GM19463 (cell line): ENCODE measurements around the gene PFN3.
"Not testable (repeated sequence)": the region's sequence is repeated elsewhere in the genome, so short reads cannot be mapped to it uniquely, and the experiment has no call there.

Experiments
- ATAC-seq: cut with Tn5 transposase; IDR thresholded peaks from one replicate; pipeline ENCODE4 v1.9.1; 2021; ENCODE audit warnings: mild to moderate bottlenecking, moderate library complexity; ENCODE audit not compliant: unreplicated experiment

The PFN3 gene

DNA sequence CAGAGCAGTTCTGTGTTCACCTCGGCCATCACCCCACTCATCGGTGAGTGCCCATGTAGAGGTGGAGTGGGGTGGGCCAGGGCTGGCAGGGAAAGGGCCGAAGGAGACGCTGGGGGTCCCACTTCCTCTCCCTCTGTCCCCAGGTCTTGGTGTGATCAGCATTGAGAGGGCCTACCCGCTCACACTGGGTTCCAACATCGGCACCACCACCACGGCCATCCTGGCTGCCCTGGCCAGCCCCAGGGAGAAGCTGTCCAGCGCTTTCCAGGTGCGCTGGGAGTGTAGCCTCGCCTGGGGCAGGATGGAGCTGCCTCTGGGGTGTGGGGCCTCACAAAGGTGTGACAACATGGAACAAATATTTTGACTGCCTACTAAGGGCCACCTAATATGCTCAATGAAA lies 3.7 kb downstream of the PFN3 start:
- ATAC-seq, result no peak

DNA sequence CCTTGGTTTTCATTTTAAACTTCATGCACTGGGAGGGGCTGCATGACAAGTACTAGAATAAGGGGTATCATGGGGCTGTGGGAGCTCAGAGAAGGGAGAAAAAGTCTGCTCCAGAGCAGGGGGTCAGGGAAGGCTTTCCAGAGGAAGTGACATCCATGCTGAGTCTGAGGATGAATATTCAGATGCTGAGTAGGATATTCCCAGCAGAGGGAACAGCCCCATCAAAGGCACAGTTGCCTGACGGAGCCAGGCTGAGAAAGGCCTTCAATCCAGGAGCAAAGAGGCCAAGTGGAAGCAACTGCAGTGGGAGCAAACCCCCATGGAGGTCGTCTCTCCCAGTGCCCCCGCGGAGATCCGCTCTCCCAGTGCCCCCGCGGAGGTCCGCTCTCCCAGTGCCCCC lies 4.4 kb downstream of the PFN3 start:
- ATAC-seq, result no peak

DNA sequence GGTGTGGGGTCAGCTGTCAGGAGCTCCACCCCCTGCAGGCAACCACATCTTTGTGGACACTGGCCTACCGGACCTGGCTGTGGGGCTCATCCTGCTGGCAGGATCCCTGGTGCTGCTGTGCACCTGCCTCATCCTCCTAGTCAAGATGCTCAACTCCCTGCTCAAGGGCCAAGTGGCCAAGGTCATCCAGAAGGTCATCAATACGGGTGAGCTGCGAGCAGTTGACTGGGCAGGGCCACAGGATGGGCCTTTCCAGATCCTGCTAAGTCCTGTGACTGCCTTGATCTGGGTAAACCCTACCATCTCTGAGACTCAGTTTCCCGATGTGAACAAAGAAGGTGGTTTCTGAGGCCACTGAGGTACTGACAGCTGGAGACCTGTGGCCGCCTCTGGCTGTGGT lies 6.5 kb downstream of the PFN3 start:
- ATAC-seq, result no peak

DNA sequence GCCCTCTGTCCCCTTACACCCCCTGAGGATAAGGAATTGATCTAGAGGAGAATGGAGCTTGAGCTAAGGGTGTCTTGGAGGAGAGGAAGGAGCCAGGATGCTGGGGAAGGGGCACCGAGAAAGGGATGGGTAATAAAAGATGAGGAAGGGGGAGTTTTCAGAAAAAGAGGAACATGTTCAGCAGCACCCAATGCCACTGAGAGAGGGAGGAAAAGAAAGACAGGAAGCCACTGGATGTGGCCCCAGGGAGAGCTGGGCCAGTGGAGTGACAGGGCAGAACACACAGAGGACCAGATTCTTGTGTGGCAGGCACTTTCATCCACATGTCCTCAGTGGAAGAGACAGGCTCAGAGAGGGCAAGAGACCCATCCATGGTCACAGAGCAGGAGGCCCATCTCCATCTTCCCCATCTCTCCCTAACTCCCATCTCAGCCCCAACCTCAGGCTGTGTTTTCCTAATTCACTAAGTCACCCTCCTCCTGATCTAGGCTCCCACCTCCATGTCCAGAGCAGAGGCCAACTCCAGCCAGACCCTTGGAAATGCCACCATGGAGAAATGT lies 7.2 kb downstream of the PFN3 start:
- no peak for ATAC-seq

DNA sequence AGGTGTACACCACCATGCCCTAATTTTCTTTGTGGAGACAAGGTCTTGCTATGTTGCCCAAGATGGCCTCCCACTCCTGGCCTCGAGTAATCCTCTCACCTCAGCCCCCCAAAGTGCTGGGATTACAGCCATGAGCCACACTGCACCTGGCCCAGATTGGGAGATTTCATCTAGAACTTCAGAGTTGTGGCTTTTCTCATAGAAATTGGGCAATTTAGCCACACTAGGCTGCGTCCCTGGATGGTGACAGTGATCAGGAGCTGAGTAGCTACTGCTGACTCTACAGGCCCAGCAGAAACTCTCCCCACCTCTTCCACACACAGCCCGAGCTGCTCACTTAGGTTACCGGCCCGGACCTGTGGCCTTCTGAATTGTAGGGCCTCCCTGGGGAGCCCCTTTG lies 7.7 kb downstream of the PFN3 start:
- ATAC-seq, result no peak

DNA sequence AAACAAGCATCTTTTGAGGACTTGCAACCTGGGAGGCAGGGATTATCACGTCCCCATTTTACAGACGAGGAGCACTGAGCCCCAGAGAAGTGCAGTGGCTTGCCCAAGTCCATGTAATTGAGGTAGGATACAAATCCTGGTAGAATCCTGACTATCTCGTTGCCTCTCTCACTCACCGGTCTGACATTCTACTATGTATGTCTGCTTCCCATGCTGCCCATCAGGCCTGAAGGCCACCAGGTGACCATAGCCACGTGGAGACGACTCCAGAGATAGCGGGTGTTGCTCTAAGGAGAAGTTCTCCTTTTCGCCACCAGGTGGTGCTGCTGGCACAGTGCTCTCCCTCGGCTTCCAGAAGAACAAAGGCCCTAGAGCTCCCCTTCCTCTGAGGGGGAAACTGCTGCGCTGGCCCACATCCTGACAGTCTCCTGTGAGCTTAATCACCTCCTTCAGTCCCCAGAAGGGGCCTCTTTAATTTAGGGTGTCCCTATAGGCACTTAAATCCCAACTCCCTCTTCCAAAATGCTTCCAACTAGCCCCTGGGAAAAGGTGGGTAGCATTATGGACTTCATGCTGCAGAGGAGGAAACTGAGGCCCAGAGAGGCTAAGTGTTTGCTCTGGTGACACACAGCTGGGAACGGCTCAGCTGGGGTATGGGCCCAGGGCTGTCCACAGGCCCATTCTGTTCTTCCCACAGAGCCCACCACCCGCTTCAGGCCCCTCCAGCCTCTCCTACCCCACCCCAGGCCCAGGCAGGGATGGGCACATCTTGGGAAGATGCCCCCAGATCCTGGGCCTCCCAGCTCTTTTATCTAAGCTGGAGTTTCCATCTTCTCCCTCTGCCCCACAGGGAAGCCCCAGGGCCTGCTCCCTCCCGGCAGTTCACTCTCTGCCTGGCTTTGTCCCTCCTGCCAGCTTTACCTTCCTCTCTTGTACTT lies 9.8 kb downstream of the PFN3 start:
- ATAC-seq, result peak; percentile 30

DNA sequence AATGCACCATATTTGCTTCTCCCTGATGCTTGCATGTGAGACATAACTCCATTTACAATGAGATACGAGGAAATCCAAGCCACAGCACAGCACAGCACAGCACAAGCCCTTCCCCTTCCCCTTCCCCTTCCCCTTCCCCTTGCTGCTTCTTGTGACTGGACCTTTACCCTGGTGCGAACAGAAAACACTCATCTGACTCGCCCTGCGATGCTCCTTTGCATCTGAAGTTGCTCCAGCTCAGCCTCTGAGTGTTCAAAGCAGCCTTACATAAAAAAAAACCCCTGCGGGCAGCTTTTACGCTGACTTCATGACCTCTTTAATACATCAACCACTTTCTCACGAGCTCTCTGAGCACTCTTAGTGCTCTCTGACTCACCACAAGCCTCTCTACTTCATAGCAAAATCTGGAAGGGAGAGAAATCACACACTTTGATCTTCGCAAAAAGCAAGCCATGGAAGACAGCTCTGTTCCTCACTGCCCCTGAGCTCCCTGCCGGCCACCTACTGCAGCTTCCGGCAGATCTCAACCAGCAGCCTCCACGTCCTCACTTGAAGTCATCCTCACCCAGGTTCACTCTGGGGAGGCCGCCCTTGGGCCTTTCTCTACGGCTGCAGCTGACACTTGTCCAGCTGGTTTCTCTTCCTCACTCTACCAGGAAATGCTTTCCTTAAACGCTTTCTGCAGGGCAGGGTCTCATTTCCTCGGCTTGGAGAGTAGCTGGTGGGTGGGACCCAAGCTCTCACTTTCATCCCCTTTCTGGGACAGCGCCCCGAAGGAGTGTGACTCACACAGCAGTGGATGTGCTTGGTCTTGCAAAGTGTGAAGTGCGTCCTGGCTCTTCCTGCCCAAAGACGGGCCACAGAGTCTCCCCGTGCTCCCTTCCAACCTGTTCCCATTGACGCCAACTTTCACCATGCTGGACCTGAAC lies 11.0 kb downstream of the PFN3 start:
- peak; percentile 67 for ATAC-seq

DNA sequence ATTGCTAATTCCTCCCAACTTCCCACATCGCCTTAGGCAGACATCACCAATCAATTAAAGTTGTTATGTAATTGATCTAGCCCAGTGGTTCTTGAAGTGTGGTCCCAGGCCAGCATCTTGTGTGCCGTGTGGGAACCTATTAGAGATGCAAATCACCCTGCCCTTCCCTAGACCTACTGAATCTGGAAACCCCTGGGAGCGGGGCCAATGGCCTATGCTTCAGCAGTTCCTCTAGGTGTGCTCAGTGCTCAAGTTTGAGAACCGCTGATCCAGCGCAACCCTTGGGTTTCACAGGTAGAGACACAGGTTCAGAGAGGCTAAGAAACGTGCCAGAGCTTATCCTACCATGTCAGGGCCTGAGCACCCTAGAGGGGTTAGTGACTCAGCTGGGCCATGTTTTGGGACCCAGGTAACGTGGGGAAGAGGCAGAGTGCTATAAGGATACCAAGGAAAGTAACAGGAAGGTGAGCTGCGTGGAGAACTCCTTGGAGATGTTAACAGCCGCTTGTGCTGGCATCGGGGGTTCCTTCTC lies 11.9 kb downstream of the PFN3 start:
- no peak for ATAC-seq

DNA sequence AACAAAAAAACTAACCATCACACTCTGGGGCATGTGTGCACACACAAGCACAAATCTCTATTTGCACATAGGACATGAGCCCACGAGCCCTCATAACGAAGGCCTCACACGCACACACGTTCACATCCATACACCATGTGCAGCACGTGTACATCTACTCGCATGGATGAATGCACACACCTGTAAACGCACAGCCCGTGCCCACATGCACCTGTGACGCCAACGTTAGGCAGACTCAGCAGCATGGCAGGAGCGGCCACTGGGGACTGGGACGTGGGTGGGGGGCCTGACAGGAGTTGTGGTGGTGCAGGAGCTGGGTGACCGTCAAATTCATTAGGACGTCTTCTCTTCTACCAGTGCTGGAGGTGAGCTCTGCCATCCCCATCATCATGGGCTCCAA lies 13.1 kb downstream of the PFN3 start:
- ATAC-seq, result no peak

DNA sequence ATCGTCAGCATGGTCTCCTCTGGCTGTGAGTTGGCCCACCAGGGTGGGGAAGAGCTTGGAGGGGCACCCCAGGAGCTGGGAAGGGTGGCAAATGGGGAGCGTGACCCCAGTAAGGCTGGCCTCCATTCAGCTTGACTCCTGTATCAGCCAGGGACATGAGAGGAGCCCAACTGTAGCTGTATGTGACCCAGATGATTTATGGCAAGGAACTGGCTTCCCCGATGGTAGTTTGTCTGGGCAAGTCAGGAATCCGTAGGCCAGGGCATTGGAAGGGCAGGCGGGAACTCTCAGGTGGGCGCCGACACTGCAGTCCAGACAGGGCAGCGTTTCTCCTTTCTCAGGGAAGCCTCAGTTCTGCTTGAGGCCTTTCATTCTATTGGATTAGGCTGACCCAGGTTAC lies 13.9 kb downstream of the PFN3 start:
- ATAC-seq, result no peak

DNA sequence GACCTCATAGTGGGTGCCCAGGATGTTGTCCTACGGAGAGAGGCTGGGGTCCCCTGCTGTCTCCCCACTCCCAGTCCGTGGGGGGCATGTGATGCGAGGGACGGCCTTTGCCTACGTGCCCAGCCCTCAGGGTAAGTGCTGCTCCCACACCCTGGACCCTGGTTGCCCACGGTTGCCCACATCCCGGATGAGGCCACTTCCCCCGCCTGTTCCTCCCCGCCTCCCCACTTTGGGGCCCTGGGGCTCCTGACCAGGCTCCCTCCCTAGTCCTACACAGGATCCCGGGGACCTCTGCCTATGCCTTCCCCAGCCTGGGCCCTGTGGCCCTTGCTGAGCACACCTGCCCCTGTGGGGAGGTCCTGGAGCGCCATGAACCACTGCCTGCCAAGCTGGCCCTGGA lies 14.7 kb downstream of the PFN3 start:
- ATAC-seq, result no peak

DNA sequence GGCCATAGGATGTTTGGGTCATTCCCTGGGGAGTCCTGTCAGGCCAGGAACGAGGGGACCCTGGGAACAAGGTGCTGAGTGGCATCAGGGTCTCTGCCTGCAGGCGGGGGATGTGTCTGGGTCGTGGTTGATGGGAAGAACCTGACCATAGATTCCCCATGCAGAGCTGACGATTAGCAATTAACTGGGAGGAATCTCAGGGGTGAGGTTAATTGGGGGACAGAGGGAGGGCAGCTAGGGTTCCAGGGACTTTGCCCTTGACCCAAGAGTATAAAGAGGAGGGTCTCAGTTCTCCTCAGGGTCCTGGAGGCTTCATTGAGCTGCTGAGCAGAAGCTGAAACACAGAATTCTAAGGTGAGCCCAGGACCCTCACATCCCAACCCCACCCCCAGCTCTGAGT lies 16.3 kb downstream of the PFN3 start, which contains the start of gene SLC34A1:
TSS of gene SLC34A1 (plus strand) at position 301 of the 400 bp plus-strand sequence. CDS start 1,308 bp downstream, outside the sequence.
- no peak for ATAC-seq

DNA sequence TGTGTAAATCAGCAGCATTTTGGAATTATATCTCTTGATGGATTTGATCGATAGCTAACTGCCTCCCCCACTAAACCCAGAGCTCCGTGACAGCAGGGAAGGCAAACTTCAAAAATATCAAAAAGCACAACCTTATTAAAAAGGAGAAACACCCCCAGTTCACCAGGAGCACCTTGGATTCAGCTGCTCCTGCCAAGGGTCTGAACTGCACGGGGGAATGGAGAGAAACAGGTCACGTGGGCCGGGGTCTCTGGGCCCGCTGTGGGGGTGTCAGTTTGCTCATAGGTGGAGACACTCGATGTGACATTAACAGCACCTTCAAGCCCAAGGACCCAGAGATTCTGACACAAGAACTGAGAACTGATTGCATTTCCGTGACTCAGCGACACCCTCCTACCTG lies 17.3 kb downstream of the PFN3 start:
- no peak for ATAC-seq

DNA sequence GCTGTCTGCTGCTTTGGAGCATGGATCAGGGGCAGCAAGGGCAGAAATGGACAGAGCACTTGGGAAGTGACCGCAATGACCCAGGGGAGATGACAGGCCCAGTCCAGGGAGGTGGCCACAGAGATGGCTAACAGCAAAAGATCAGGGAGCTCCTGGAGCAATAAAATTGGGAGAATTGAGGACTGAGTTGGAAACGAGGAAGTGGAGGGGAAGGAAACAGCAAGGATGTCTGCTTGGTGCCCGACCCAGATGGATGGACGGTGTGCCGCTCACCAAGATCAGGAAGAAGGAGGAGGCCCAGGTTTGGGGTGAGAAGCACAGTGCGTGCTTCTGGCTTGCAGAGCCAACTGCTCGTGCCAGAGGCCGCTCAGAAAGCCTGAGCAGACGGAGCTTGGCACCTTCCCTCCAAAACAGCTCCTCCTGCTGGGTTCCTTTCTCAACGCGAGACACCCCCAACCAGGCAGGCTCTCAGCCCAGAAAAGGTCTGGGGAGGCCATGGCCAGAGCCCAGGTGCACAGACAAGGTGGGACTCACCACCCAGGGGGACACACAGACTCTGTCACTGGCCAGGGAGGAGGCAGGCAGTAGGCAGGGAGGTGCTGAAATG lies 17.9 kb downstream of the PFN3 start:
- ATAC-seq, result no peak

DNA sequence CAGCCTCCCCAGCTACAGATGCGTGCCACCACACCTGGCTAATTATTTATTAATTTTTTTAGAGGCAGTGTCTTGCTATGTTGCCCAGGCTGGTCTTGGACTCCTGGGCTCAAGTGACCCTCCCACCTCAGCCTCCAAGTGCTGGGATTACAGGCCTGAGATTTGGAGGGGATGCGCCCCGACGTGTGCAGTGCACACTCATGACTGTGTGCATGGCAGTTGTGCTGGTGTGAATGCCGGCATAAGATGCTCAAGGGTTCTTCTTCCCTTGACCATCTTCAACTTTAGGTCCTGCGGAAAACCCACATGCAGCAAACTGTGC lies 19.7 kb downstream of the PFN3 start:
- no peak for ATAC-seq

DNA sequence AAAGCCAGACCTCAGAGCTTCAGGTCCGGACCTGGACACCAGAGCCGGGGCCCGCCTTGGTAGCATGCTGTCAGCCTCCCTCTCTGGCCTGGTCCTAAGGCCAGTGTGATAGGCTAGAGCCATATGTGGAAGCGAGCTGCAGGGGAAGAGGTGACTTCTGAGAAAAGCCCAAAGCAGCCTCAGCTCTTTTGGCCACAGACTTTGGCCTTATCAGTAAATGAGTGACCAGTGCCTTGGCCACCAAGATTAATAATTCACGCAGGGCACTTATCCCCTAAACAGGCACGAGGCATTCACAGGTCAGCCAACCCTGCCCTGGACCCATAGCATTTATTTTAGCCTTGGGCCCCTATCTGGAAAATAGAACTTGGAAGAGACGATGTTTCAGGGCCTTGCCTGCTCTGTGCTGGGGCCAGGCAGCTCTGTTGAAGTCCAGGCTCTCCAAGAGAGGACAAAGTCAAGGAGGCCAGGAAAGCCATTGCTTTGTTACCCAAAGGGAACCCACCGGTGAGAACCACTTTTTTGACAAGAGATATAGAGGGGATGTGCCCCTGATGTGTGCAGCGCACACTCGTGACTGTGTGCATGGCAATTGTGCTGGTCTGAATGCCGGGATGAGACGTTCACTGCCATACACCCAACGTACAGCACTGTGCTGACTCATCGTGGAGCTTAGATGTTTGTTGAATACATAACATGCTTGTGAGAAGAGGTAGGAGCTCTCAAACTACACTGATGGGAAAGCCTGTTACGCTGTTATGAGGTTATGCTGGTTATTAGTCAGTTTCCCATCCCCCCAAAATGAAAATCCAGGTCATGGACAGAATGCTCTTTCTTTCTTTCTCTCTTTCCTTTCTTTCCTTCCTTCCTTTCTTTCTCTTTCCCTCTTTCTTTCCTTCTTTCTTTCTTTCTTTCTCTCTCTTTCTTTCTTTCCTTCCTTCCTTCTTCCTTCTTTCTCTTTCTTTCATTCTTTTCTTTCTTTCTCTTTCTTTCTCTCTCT lies 21.3 kb downstream of the PFN3 start:
- peak; percentile 73 for ATAC-seq

DNA sequence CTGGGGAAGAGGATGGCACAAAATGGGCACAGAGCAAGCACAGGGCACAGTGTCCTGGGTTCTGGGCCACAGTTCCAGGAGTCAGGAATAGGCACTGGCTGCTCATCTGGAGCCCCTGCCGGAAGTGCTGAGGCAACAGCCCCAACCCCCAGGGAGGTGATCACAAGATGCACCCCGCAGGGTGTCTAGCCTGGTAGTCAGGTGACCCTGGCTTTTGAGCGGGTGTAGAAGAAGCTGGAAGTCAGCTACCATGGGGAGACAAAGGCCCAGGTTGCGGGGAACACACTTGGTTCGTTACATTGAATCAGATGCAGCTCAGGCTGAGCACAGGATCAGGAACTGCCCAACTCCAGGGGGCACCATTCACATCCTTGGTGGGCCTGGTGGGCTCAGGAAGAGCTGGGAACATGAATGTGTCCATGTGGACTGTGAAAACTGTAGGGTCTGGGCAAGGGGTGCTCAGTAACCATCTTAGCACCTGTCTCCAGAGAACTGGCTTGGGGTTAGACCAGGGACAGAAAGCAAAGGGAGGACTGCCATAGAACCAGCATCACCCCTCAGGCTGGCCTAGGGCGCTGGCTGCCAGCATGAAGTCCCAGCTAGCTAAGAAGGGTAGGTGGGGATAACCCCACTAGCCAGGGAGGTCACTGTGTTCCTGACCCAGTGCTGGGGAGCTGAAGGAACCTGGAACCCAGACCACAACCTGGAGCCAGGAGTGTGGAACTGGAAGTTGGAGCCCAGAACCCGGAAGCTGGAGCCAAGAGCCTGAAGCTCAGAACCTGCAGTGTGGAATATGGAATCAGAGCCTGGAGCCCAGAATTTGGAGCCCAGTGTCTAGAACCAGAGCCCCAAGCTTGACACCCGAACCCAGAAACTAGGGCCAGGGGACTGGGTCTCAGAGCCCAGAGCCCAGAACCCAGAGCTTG lies 22.3 kb downstream of the PFN3 start:
- no peak for ATAC-seq

DNA sequence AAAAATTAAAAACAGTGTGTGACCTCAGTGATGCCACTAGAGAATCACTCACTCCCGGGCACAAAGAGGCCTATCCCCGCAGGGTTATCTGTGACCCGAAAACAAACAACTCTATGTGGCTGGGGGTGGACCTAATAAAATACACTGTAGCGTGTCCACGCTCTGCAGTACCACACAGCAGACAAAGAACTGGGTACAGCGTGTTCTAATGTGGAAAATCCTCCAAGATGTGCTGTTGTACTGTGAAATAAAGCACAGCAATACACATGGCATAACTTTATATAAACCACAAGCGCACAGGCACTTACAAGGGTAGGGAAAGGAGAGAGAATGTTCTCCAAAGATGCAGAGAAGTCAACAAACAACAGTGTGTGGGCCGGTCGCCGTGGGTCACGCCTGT lies 24.4 kb downstream of the PFN3 start:
- no peak for ATAC-seq

DNA sequence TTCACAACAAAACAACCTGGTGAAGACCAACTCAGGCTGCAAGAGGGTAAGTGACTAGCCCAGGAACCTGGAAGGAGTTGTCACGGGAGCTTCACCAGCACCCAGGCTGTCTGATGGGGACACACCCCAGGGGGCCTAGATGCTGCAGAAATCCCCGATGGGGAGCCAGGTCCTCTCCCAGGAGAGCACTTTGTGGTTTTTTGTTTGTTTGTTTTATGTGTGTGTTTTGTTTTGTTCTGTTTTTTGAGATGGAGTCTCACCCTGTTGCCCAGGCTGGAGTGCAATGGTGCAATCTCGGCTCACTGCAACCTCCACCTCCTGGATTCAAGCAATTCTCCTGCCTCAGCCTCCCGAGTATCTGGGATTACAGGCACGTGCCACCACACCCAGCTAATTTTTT lies 24.9 kb downstream of the PFN3 start:
- not testable (repeated sequence) for ATAC-seq
